Measurements from ENCODE around the gene PACS2. TPM values are rescaled to one million over a fixed set of nuclear protein-coding genes. Genes with fewer than 3 reads are reported as not detected.

PACS2 gene
- total and polyA plus RNA-seq, 2 of the 4 experiments (the other 2 are of a cell fraction): 15.6 to 32.2 TPM

DNA sequence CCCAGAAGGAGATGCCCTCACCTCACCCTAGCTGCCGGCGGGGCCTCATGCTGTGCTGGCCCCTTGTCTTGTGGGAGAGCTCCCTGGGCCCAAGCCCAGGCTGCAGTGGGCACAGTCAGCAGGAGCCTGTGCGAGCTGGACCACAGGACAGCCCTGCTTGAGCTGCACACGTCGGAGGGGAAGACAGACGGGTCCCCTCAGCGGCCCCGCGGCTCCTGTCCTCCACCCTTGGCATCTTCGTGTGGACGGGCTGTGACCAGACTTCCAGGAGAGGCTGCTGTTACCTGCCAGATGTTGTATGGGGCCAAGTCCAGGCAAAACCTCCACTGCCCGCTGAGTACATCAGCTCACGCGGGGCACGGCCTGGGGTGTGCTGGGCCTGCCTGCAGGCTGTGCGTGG lies 74.4 kb downstream of the PACS2 start:
- Histone ChIP-seq H3K4ac (ENCODE audit: low read depth, low read length) (no peak overlapping the region), H4K91ac (ENCODE audit: insufficient read depth, low read depth, low read length) (no peak overlapping the region), H4K8ac (ENCODE audit: low read depth in 2 of 2, low read length in 2 of 2) (no peak overlapping the region), H3K23ac (ENCODE audit: low read depth, low read length) (no peak overlapping the region), H3K4me1 (ENCODE audit: control insufficient read depth, insufficient read depth, low read length) (no peaks in the 10 kb centered on the region), H2BK20ac (ENCODE audit: low read depth, low read length) (no peak overlapping the region), H3K9me1 (ENCODE audit: insufficient read depth, low read length) (no peaks in the 10 kb centered on the region), H3K79me1 (ENCODE audit: low read depth in 1 of 2, low read length in 2 of 2) (no peaks in the 10 kb centered on the region), H3K27me3 (ENCODE audit: control insufficient read depth, insufficient read depth, low read length) (no peaks in the 10 kb centered on the region), H2AK5ac (ENCODE audit: low read depth, low read length) (no peak overlapping the region), H2AK9ac (replicated peaks; ENCODE audit: low read depth, low read length, poor library complexity) (no peak overlapping the region), H3K9me3 (ENCODE audit: control insufficient read depth, insufficient read depth, low read length) (no peaks in the 10 kb centered on the region), H3K4me2 (ENCODE audit: low read depth, low read length) (no peak overlapping the region), H3K36me3 (ENCODE audit: control insufficient read depth, insufficient read depth, low read length) (peaks cover 20% of the 10 kb centered on the region; the same call in 1 of the 2 replicates), H2BK5ac (ENCODE audit: low read depth, low read length, poor library complexity, severe bottlenecking) (no peak overlapping the region), H2AFZ (replicated peaks; ENCODE audit: low read length, poor library complexity) (no peak overlapping the region), H3K4me3 (ENCODE audit: insufficient read depth, low read depth, low read length) (no peak overlapping the region), H3K14ac (replicated peaks; ENCODE audit: low read depth, low read length) (no peak overlapping the region), H3K56ac (ENCODE audit: extremely low read depth, insufficient read depth, low read length) (no peak overlapping the region), H4K5ac (ENCODE audit: low read depth, low read length) (no peak overlapping the region), H4K20me1 (ENCODE audit: insufficient read depth, low read length) (no peaks in the 10 kb centered on the region), H2BK15ac (ENCODE audit: low read depth, low read length) (no peak overlapping the region), H3K9ac (ENCODE audit: low read depth, low read length) (no peak overlapping the region), H3K27ac (ENCODE audit: insufficient read depth, low read length) (no peak overlapping the region), H2BK120ac (ENCODE audit: low read depth, low read length) (no peak overlapping the region), H3K18ac (ENCODE audit: low read depth, low read length) (no peak overlapping the region)
- POLR2A ChIA-PET (ENCODE audit: unreplicated experiment): no interaction called here
- dilution Hi-C loops (cut with HindIII; ENCODE audit: low sequenced_read_pairs, unreplicated experiment): no loop called here
- DNase-seq: no peak
- no peak for ATAC-seq (ENCODE audit: low read depth)
- 85% methylated on average over 10 of the region's 16 CpGs; no CpG with 5 or more reads in 1 of the 2 experiments for WGBS, 2 experiments (ENCODE audit: extremely low coverage in 2 of 2, insufficient read length in 1 of 2)
- TF ChIP-seq FOS (IDR thresholded peaks at IDR 0.05; ENCODE audit: low read depth, low read length) (no peak), CHD1 (IDR thresholded peaks at IDR 0.05; ENCODE audit: low read depth, low read length) (no peak), SMC3 (IDR thresholded peaks at IDR 0.05; ENCODE audit: low read depth, low read length) (no peak), POLR2A (IDR thresholded peaks at IDR 0.05; ENCODE audit: low read depth, low read length) (no peak), RCOR1 (IDR thresholded peaks at IDR 0.05; ENCODE audit: insufficient replicate concordance, low read length) (no peak), MAZ (IDR thresholded peaks at IDR 0.05; ENCODE audit: borderline replicate concordance, low read depth, low read length) (no peak), RAD21 (IDR thresholded peaks at IDR 0.05; ENCODE audit: low read length) (no peak), MAFK (IDR thresholded peaks at IDR 0.05; ENCODE audit: low read depth, low read length) (no peak)
- TF ChIP-seq, protein P1, sequence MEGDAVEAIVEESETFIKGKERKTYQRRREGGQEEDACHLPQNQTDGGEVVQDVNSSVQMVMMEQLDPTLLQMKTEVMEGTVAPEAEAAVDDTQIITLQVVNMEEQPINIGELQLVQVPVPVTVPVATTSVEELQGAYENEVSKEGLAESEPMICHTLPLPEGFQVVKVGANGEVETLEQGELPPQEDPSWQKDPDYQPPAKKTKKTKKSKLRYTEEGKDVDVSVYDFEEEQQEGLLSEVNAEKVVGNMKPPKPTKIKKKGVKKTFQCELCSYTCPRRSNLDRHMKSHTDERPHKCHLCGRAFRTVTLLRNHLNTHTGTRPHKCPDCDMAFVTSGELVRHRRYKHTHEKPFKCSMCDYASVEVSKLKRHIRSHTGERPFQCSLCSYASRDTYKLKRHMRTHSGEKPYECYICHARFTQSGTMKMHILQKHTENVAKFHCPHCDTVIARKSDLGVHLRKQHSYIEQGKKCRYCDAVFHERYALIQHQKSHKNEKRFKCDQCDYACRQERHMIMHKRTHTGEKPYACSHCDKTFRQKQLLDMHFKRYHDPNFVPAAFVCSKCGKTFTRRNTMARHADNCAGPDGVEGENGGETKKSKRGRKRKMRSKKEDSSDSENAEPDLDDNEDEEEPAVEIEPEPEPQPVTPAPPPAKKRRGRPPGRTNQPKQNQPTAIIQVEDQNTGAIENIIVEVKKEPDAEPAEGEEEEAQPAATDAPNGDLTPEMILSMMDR (conservative IDR thresholded peaks at IDR 0.05; ENCODE audit: low read depth, low read length): no peak
- BruUV-seq (replicated peaks): no TSS peak
- CTCF ChIA-PET: no interaction called here
- intact Hi-C loops (cut with micrococcal nuclease): no loop called here
- in situ Hi-C loops (cut with MboI; ENCODE audit: low sequenced_read_pairs): no loop called here

All from IMR-90 (cell line).